CD4-positive, alpha-beta memory T cell (primary cell): Measurements from ENCODE around the gene KRT78. TPM values are rescaled to one million over a fixed set of nuclear protein-coding genes. Genes with fewer than 3 reads are reported as not detected.
A peak's percentile ranks its signal among the peaks of the same experiment; 100 is the strongest.
"Not testable (repeated sequence)": the region's sequence is repeated elsewhere in the genome, so short reads cannot be mapped to it uniquely, and the experiment has no call there.

ENCODE experiments used
- CTCF ChIA-PET: fragments of 350-600 bp; sonication (Branson Sonifier 250); formaldehyde crosslinking; loops from one replicate; lab custom pipeline; 2021; ENCODE audit warnings: inconsistent platforms; ENCODE audit not compliant: partially characterized antibody; lab: Charles Lee
- POLR2A ChIA-PET: fragments of 350-600 bp; sonication (Branson Sonifier 250); formaldehyde crosslinking; loops from one replicate; lab custom pipeline; 2021; ENCODE audit not compliant: partially characterized antibody; lab: Charles Lee
- DNase-seq, 5 donors: peaks; one replicate each; pipeline versions ENCODE4 v3.0.0 to v3.0.0-alpha.2; 2020 to 2022; ENCODE audit warnings: mixed read lengths in 1 of 5
- H3K27ac ChIP-seq: one replicate; pipeline ENCODE4 v1.7.0; 2013; ENCODE audit warnings: low read depth, low read length
- H3K27me3 ChIP-seq: 2 replicates; pipeline ENCODE4 v1.7.0; 2013; ENCODE audit warnings: mild to moderate bottlenecking, low read length, moderate library complexity; ENCODE audit not compliant: insufficient read depth
- H3K36me3 ChIP-seq: 2 replicates; pipeline ENCODE4 v1.7.0; 2013; ENCODE audit warnings: mild to moderate bottlenecking, low read length, moderate library complexity; ENCODE audit not compliant: insufficient read depth
- H3K4me1 ChIP-seq: 2 replicates; pipeline ENCODE4 v1.7.0; 2013; ENCODE audit warnings: mild to moderate bottlenecking, low read length, moderate library complexity; ENCODE audit not compliant: insufficient read depth
- H3K4me3 ChIP-seq, 2 donors: one replicate each; pipeline ENCODE4 v1.7.0; 2013; ENCODE audit warnings: low read length in 2 of 2, mild to moderate bottlenecking in 1 of 2
- H3K9me3 ChIP-seq, 2 donors: one replicate each; pipeline ENCODE4 v1.7.0; 2013; ENCODE audit warnings: low read length in 2 of 2, control low read depth in 1 of 2; ENCODE audit not compliant: control insufficient read depth in 1 of 2
- H3K27ac Mint-ChIP-seq, 7 donors: one replicate each; pipeline ENCODE4 v1.8.0; 2020 to 2021; ENCODE audit warnings: mixed read lengths in 7 of 7, mild to moderate bottlenecking in 6 of 7, inconsistent platforms in 3 of 7, moderate library complexity in 3 of 7
- H3K27me3 Mint-ChIP-seq, 2 donors: one replicate each; pipeline ENCODE4 v1.8.0; 2020 to 2021; ENCODE audit warnings: mixed read lengths in 2 of 2
- H3K36me3 Mint-ChIP-seq, 2 donors: one replicate each; pipeline ENCODE4 v1.8.0; 2020 to 2021; ENCODE audit warnings: mixed read lengths in 2 of 2, inconsistent platforms in 1 of 2, mild to moderate bottlenecking in 1 of 2
- H3K4me1 Mint-ChIP-seq, 4 donors: one replicate each; pipeline ENCODE4 v1.8.0; 2020 to 2021; ENCODE audit warnings: mixed read lengths in 4 of 4, mild to moderate bottlenecking in 1 of 4
- H3K4me3 Mint-ChIP-seq, 8 donors: one replicate each; pipeline ENCODE4 v1.8.0; 2020 to 2021; ENCODE audit warnings: mixed read lengths in 8 of 8, mild to moderate bottlenecking in 7 of 8, moderate library complexity in 6 of 8, inconsistent platforms in 3 of 8
- H3K9me3 Mint-ChIP-seq, 8 donors: one replicate each; pipeline ENCODE4 v1.8.0; 2020 to 2021; ENCODE audit warnings: mixed read lengths in 8 of 8, mild to moderate bottlenecking in 5 of 8, inconsistent platforms in 3 of 8, moderate library complexity in 1 of 8
- intact Hi-C: fragments of 100-400 bp; cut with micrococcal nuclease; formaldehyde crosslinking; loops from one replicate; pipeline ENCODE4 v1.15.1; 2023
- polyA plus RNA-seq, 2 donors: library from polyadenylated mRNA; unstranded; fragments of 300-500 nt; fragmentation: Illumina TruSeq; gene quantifications; one replicate each; pipeline ENCODE4 v1.2.3, GENCODE V29; 2021
- total RNA-seq, 2 experiments: library from RNA; stranded (reverse); gene quantifications; one replicate each; pipeline ENCODE4 v1.2.3, GENCODE V29; 2021

Gene KRT78
- total and polyA plus RNA-seq, 4 experiments from 2014 or later: not detected

DNA sequence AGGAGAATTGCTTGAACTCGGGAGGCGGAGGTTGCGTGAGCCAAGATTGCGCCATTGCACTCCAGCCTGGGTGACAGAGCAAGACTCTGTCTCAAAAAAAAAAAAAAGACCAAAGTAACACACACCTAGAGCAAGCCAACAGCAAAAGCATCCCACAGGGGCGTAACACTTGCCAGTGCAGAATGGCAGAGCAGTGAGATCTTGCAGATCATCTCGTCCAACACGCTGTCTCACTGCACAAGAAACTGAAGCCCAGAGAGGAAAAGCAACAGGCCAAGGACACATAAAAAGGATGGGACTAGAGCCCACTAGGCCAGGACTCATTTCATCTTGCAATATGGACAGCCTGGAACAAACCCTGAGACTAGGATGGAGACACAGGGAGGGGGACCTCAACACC, 12.7 kb upstream of the KRT78 start:
- Mint-ChIP-seq H3K27ac (peak overlapping the region in 1 of 7 donors; percentile 39), H3K4me1 (no peaks in the 10 kb centered on the region), H3K4me3 (no peak overlapping the region), H3K27me3 (peaks cover 0 to 2% of the 10 kb centered on the region in 2 donors), H3K36me3 (no peaks in the 10 kb centered on the region), H3K9me3 (no peaks in the 10 kb centered on the region)
- POLR2A ChIA-PET: no interaction called here
- intact Hi-C loops: no loop called here
- CTCF ChIA-PET: no interaction called here
- Histone ChIP-seq H3K36me3 (no peaks in the 10 kb centered on the region), H3K9me3 (no peaks in the 10 kb centered on the region), H3K4me1 (no peaks in the 10 kb centered on the region), H3K4me3 (no peak overlapping the region), H3K27ac (no peak overlapping the region), H3K27me3 (peaks cover 5% of the 10 kb centered on the region)
- no peak for DNase-seq

DNA sequence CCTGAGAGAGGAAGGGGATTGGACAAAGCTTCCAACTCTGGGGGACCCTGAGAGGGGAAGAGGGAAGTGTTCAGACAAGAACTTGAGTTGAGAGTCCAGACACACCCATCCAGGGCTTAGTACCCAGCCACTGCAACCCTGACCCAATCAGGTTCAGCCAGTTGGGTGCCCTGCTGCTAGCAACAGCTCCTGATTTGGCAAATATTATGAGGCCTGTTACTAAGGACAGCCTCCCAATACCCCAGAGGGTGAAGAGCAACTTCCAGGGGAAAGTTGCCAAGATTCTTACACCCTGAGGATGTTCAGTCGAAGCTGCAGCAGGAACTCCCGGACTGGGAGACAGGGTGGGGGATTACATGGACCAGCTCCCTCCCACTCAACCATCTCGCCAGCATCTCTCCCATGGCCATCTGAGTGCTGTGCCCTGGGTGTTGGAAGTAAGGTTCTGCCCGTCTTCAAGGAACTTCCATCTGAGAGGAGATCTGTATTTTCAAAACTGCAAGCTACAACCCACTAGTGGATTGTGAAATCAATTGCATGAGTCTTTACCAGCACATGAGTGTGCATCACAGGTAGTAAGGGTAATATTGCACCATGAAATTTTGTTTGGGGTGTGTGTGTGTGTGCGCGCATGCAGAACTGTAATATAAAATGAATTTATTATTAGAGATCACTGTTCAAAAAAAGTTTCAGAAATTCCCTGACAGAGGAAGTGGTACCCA, 11.5 kb upstream of the KRT78 start:
- no peaks in the 10 kb centered on the region for H3K4me1 ChIP-seq
- POLR2A ChIA-PET: no interaction called here
- no peaks in the 10 kb centered on the region for H3K9me3 ChIP-seq
- intact Hi-C loops: no loop called here
- Mint-ChIP-seq H3K4me3 (no peak overlapping the region), H3K27me3 (peaks cover 3% of the 10 kb centered on the region in 2 donors), H3K27ac (no peak overlapping the region), H3K4me1 (no peaks in the 10 kb centered on the region), H3K36me3 (no peaks in the 10 kb centered on the region), H3K9me3 (peaks cover 0 to 3% (median 0%) of the 10 kb centered on the region in 8 donors)
- no peak overlapping the region for H3K27ac ChIP-seq
- CTCF ChIA-PET: interaction anchor here (1.2 kb wide), 1 partner anchor 13 kb away, joined by 4 read pairs; no protein-coding TSS in a partner anchor
- H3K4me3 ChIP-seq: no peak overlapping the region
- no peaks in the 10 kb centered on the region for H3K36me3 ChIP-seq
- H3K27me3 ChIP-seq: peaks cover 5% of the 10 kb centered on the region
- DNase-seq: no peak

DNA sequence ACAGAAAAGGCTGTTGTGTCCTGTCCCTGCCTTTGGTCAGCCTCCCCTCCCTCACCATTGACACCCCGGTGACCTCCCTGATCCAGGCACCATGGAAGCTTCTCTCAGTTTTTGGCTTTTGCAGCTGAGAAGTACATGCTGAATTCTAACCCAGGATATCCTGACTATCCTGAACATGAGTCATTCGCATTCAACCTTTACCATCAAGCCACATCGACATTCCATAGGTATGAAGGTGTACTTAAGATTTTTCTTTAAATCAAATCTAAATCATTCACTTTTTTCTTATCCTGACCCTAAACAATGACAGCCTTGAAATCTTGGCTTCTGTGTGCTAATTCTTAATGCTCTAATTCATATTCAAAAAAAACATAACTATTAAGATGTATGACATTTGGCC, 8.7 kb upstream of the KRT78 start:
- Histone ChIP-seq H3K36me3 (no peaks in the 10 kb centered on the region), H3K4me3 (no peak overlapping the region), H3K4me1 (no peaks in the 10 kb centered on the region), H3K27me3 (peaks cover 5% of the 10 kb centered on the region), H3K27ac (no peak overlapping the region), H3K9me3 (no peaks in the 10 kb centered on the region)
- intact Hi-C loops: no loop called here
- Mint-ChIP-seq H3K4me1 (no peaks in the 10 kb centered on the region), H3K9me3 (peaks cover 0 to 3% (median 0%) of the 10 kb centered on the region in 8 donors), H3K27me3 (peaks cover 8 to 10% of the 10 kb centered on the region in 2 donors), H3K36me3 (no peaks in the 10 kb centered on the region), H3K27ac (no peak overlapping the region), H3K4me3 (no peak overlapping the region)
- no peak for DNase-seq
- ChIA-PET CTCF (interaction anchor here (0.8 kb wide), 1 partner anchor 27 kb away, joined by 3 read pairs; no protein-coding TSS in a partner anchor), POLR2A (no interaction called here)

DNA sequence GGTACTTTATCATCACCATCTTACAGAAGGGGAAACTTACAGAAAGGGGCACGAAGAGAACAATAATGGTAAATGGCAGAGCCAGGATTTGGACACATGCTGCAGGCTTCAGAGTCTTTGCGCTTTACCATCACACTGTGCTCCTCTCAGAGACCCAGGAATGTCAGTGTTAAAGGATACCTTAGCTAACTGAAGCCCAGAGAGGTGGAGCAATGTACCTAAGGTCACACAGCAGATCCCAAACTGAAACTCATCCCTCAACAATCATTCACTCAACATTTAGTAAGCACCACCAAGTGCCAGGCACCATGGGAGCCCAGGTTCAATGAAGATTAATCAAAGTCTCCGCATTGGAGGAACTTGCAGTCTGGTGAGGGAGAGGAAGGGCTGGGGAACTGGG, 8.0 kb upstream of the KRT78 start:
- intact Hi-C loops: no loop called here
- ChIA-PET CTCF (interaction anchor here (0.8 kb wide), 1 partner anchor 28 kb away, joined by 3 read pairs; no protein-coding TSS in a partner anchor), POLR2A (no interaction called here)
- no peaks in the 10 kb centered on the region for H3K36me3 Mint-ChIP-seq
- H3K4me3 Mint-ChIP-seq: no peak overlapping the region
- peaks cover 0 to 3% (median 0%) of the 10 kb centered on the region in 8 donors for H3K9me3 Mint-ChIP-seq
- H3K4me1 ChIP-seq: no peaks in the 10 kb centered on the region
- H3K27ac ChIP-seq: no peak overlapping the region
- no peak overlapping the region for H3K27ac Mint-ChIP-seq
- H3K4me3 ChIP-seq: no peak overlapping the region
- no peaks in the 10 kb centered on the region for H3K9me3 ChIP-seq
- DNase-seq: no peak
- H3K36me3 ChIP-seq: no peaks in the 10 kb centered on the region
- H3K4me1 Mint-ChIP-seq: no peaks in the 10 kb centered on the region
- peaks cover 5% of the 10 kb centered on the region for H3K27me3 ChIP-seq
- peaks cover 10 to 13% of the 10 kb centered on the region in 2 donors for H3K27me3 Mint-ChIP-seq

DNA sequence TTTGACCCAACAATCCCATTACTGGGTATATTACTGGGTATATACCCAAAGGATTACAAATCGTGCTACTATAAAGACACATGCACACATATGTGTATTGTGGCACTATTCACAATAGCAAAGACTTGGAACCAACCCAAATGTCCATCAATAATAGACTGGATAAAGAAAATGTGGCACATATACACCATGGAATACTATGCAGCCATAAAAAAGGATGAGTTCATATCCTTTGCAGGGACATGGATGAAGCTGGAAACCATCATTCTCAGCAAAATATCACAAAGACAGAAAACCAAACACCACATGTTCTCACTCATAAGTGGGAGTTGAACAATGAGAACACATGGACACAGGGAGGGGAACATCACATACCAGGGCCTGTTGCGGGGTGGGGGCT, 7.3 kb upstream of the KRT78 start:
- H3K27me3 ChIP-seq, DNase-seq, H3K27ac Mint-ChIP-seq, H3K36me3 ChIP-seq, H3K9me3 ChIP-seq, intact Hi-C loops, H3K4me3 Mint-ChIP-seq, H3K4me3 ChIP-seq, POLR2A ChIA-PET, H3K27ac ChIP-seq, H3K36me3 Mint-ChIP-seq, H3K4me1 ChIP-seq, CTCF ChIA-PET, H3K9me3 Mint-ChIP-seq, H3K4me1 Mint-ChIP-seq: not testable (repeated sequence)
- H3K27me3 Mint-ChIP-seq: peaks cover 13% of the 10 kb centered on the region in 2 donors

DNA sequence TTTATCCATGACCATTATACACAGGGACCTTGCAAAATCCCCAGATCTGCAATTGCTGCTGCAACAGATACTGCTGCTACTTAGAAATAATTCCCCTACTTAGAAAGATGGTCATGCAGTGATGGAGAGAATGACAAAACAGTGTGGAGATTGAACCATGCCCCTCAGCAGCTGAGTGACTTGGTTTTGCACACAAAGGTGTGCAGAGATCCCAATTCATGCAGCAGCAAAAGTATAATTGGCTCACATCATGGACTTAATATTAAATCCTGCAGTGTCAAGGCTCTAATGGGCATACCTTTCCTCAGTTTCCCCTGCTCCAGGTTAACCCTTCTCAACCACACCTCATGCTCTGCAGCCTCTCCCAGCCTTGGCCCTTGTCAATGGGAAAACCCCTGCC, 3.0 kb upstream of the KRT78 start:
- Histone ChIP-seq H3K9me3 (no peaks in the 10 kb centered on the region), H3K4me3 (no peak overlapping the region), H3K27ac (no peak overlapping the region), H3K27me3 (peaks cover 1% of the 10 kb centered on the region), H3K4me1 (no peaks in the 10 kb centered on the region), H3K36me3 (no peaks in the 10 kb centered on the region)
- H3K27me3 Mint-ChIP-seq: peaks cover 13% of the 10 kb centered on the region in 2 donors
- H3K27ac Mint-ChIP-seq: no peak overlapping the region
- intact Hi-C loops: no loop called here
- CTCF ChIA-PET: interaction anchor here (2.4 kb wide), 1 partner anchor 34 kb away, joined by 5 read pairs; no protein-coding TSS in a partner anchor
- H3K9me3 Mint-ChIP-seq: peaks cover 0 to 3% (median 0%) of the 10 kb centered on the region in 8 donors
- no peaks in the 10 kb centered on the region for H3K36me3 Mint-ChIP-seq
- POLR2A ChIA-PET: no interaction called here
- no peaks in the 10 kb centered on the region for H3K4me1 Mint-ChIP-seq
- no peak overlapping the region for H3K4me3 Mint-ChIP-seq
- DNase-seq: no peak

DNA sequence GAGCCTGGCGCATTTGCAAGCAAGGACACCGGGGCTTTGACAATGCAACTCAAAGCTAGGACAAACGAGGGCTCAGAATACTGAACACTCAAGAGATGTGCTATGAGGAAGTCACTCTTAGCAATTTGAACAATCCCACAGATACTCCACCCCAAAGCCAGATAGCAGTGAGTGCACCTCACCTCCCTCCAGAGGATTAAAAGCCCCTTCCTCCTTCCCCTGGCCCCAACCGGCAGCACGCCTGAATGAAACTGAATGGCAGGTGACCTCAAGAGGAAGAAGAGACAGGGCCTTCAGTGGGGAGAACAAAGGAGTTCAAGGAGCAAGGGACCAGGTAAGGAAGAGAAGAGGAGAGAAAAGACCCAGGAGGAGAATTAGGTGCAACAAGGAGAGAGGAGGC, 1.9 kb upstream of the KRT78 start:
- no peak for DNase-seq
- Mint-ChIP-seq H3K4me3 (no peak overlapping the region), H3K9me3 (peaks cover 0 to 3% (median 0%) of the 10 kb centered on the region in 8 donors), H3K27ac (peak overlapping the region in 1 of 7 donors; percentile 23), H3K4me1 (no peaks in the 10 kb centered on the region), H3K27me3 (peaks cover 14 to 15% of the 10 kb centered on the region in 2 donors), H3K36me3 (no peaks in the 10 kb centered on the region)
- H3K27ac ChIP-seq: no peak overlapping the region
- ChIA-PET CTCF (no interaction called here), POLR2A (no interaction called here)
- no peak overlapping the region for H3K4me3 ChIP-seq
- H3K36me3 ChIP-seq: no peaks in the 10 kb centered on the region
- no peaks in the 10 kb centered on the region for H3K9me3 ChIP-seq
- H3K4me1 ChIP-seq: no peaks in the 10 kb centered on the region
- no peaks in the 10 kb centered on the region for H3K27me3 ChIP-seq
- intact Hi-C loops: no loop called here
